Naive thymus-derived CD8-positive, alpha-beta T cell (primary cell): ENCODE data around the gene ARHGAP4. TPM values are rescaled to one million over a fixed set of nuclear protein-coding genes. Genes with fewer than 3 reads are reported as not detected.

Experiments used
- ATAC-seq, 2 donors: fragments of 150-1000 bp; cut with Tn5 transposase in 1 of 2; sonication (Bioruptor Pico), chemical (Tn5 transposase) in 1 of 2; 1 replicate in 1 of 2; 2 replicates in 1 of 2; pipeline ENCODE4 v1.10.0; 2021; ENCODE audit warnings: mild to moderate bottlenecking in 2 of 2, moderate library complexity in 2 of 2
- POLR2A ChIA-PET: fragments of 350-600 bp; sonication (Branson Sonifier 250); formaldehyde crosslinking; loops from one replicate; lab custom pipeline; 2021; ENCODE audit warnings: antibody characterized with exemption; lab: Charles Lee
- DNase-seq, 10 donors: peaks; one replicate each; pipeline versions ENCODE4 v3.0.0 to v3.0.0-alpha.2; 2020 to 2022
- H3K27ac Mint-ChIP-seq, 10 donors: one replicate each; pipeline ENCODE4 v1.8.0; 2020 to 2022; ENCODE audit warnings: mild to moderate bottlenecking in 10 of 10, mixed read lengths in 10 of 10, moderate library complexity in 4 of 10, inconsistent platforms in 1 of 10
- H3K27me3 Mint-ChIP-seq, 5 donors: one replicate each; pipeline ENCODE4 v1.8.0; 2021 to 2022; ENCODE audit warnings: mixed read lengths in 5 of 5
- H3K36me3 Mint-ChIP-seq, 3 donors: one replicate each; pipeline ENCODE4 v1.8.0; 2020 to 2022; ENCODE audit warnings: mixed read lengths in 3 of 3, mild to moderate bottlenecking in 2 of 3, inconsistent platforms in 1 of 3
- H3K4me1 Mint-ChIP-seq, 4 donors: one replicate each; pipeline ENCODE4 v1.8.0; 2021 to 2022; ENCODE audit warnings: mixed read lengths in 4 of 4
- H3K4me3 Mint-ChIP-seq, 10 donors: one replicate each; pipeline ENCODE4 v1.8.0; 2020 to 2022; ENCODE audit warnings: mild to moderate bottlenecking in 10 of 10, mixed read lengths in 10 of 10, moderate library complexity in 6 of 10, inconsistent platforms in 1 of 10
- H3K9me3 Mint-ChIP-seq, 9 donors: one replicate each; pipeline ENCODE4 v1.8.0; 2020 to 2022; ENCODE audit warnings: mixed read lengths in 9 of 9, mild to moderate bottlenecking in 3 of 9, inconsistent platforms in 1 of 9, moderate library complexity in 1 of 9
- polyA plus RNA-seq, 3 donors: library from polyadenylated mRNA; unstranded; fragments of 300-500 nt; fragmentation: Illumina TruSeq; gene quantifications; one replicate each; pipeline ENCODE4 v1.2.3, GENCODE V29; 2021
- total RNA-seq, 8 experiments: library from RNA in 2 of 8; stranded (reverse) in 2 of 8; gene quantifications; one replicate each; pipeline ENCODE4 v1.2.3 and lab custom pipeline; 2021 to 2026

ARHGAP4 gene
- total and polyA plus RNA-seq, 5 experiments from 2014 or later, result 58.9 to 353 (median 112) TPM

DNA sequence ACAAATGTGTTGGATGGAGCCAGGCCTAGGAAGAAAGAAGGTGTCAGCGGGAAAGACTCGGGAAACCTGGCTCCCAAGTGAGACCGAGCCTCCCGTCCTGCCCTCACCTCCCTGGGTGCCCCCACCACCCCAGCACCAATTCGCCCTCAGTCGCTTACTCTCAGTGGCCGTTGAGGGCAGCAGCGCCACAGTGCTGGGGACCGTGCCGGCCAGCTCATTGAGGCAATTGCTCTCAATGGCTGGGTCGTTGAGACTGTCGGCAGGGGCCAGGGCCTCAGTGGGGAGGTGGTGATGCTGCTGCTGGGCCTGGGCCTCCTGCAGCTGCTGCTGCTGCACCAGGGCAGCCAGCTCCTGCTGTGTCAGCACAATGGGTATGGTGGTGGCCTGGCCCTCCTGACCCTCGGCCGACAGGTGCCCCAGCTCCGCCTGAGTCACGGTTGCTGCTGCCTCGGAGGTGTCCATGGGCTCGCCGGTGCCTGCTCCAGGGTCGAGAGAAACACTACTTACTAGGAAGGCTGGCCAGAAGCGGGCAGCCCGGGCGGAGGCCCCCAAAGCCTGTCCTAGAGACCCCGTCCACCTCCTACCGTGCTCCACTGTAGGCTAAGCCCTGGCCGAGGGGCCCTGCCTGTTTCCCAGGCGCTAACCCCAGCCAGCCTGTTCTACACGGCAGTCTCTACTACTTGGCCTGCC lies 25.8 kb upstream of the ARHGAP4 start:
- POLR2A ChIA-PET, result interaction anchor here (1.0 to 16.5 kb wide), 2 partner anchors 23 to 183 kb away, joined by 3 to 388 read pairs; partner anchors contain the start of genes ARHGAP4 and NAA10
- Mint-ChIP-seq H3K27me3 (no peaks in the 10 kb centered on the region), H3K4me3 (no peak overlapping the region), H3K36me3 (peaks cover 0 to 51% (median 2%) of the 10 kb centered on the region in 3 donors), H3K27ac (no peak overlapping the region), H3K9me3 (no peaks in the 10 kb centered on the region), H3K4me1 (peaks cover 3 to 22% (median 20%) of the 10 kb centered on the region in 4 donors)
- no peak for ATAC-seq
- no peak for DNase-seq

DNA sequence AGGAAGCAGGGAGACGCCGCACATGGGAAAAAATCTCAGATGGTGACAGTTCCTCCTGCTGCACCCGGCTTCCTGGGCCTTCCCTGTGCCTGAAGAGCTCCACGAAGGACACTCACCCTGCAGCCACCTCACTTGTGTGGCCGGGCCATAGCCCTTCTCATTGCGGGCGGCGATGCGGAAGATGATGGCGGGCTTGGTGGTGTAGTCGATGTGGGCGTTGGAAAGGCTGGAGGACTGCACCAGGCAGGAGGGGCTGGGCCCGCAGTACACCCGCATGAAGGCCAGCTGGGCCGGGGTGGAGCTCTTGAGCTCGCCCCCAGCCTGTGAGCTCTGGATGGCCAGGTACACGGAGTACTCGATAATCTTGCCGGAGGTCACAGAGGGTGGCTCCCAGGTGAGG lies 24.1 kb upstream of the ARHGAP4 start:
- peak overlapping the region in 1 of 10 donors; percentile 33 for H3K4me3 Mint-ChIP-seq
- POLR2A ChIA-PET, result interaction anchor here (0.6 to 16.5 kb wide), 5 partner anchors 10 to 113 kb away, joined by 3 to 388 read pairs (median 3); partner anchors contain the start of genes ARHGAP4 and NAA10
- DNase-seq, result no peak
- H3K36me3 Mint-ChIP-seq, result peaks cover 0 to 39% (median 2%) of the 10 kb centered on the region in 3 donors
- no peak overlapping the region for H3K27ac Mint-ChIP-seq
- H3K4me1 Mint-ChIP-seq, result peaks cover 3 to 33% (median 20%) of the 10 kb centered on the region in 4 donors
- no peak for ATAC-seq
- no peaks in the 10 kb centered on the region for H3K27me3 Mint-ChIP-seq
- H3K9me3 Mint-ChIP-seq, result no peaks in the 10 kb centered on the region

DNA sequence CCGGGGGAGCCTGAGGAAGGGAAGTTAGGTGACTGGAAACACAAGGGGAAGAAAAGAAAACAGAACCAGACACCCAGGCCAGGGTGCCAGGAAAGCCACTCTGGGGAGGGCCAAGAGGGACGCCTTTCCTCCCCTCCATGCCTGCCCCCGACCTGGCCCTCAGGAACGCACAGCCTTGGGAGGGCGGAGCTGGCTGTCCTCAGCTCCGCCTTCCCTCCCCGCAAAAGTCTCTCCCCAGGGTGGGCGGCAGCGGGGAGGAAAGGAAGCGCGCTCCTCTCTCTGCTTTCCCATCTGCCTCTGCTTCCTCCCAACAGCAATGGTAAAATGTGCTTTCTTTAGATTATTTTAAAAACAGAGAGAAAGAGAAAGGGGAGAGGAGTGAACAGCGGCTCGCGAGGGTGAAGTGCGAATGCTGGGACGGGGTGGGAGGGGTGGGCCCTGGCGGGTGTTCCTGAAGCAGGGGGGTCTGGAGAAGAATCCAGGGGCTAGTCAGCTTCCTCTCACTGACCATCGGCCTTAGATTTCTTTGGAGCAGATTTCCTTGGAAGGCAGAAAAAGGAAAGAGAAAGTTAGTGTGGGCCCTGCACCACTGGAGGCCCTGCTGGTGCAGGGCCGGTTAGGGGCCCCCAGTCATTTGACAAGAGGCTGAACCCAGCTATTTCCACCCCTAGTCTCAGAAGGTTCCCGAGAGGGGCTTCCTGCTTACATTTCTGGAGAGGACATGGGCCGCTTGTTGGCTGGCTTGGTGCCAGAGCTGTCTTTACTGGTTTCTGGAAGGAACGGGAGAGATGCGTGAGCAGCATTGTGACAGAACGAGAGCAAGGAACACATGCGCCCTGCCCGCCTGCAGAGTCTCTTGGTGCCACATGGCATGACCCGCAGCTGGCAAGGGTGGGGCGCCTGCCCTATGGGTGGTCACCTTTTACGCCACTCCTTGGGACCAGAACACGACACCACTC lies 23.1 kb upstream of the ARHGAP4 start:
- no peaks in the 10 kb centered on the region for H3K27me3 Mint-ChIP-seq
- peak overlapping the region; percentile 8 to 85 (median 76) for H3K27ac Mint-ChIP-seq
- peak overlapping the region in 5 of 10 donors; percentile 9 to 65 (median 45) for H3K4me3 Mint-ChIP-seq
- ATAC-seq, result peak in 1 of 2 donors; percentile 21
- no peaks in the 10 kb centered on the region for H3K9me3 Mint-ChIP-seq
- DNase-seq, result no peak
- peaks cover 0 to 35% (median 2%) of the 10 kb centered on the region in 3 donors for H3K36me3 Mint-ChIP-seq
- peaks cover 3 to 33% (median 24%) of the 10 kb centered on the region in 4 donors for H3K4me1 Mint-ChIP-seq
- POLR2A ChIA-PET, result interaction anchor here (0.6 to 16.5 kb wide), 8 partner anchors 9 to 194 kb away, joined by 3 to 388 read pairs (median 4); partner anchors contain the start of genes ARHGAP4, IRAK1 and NAA10

DNA sequence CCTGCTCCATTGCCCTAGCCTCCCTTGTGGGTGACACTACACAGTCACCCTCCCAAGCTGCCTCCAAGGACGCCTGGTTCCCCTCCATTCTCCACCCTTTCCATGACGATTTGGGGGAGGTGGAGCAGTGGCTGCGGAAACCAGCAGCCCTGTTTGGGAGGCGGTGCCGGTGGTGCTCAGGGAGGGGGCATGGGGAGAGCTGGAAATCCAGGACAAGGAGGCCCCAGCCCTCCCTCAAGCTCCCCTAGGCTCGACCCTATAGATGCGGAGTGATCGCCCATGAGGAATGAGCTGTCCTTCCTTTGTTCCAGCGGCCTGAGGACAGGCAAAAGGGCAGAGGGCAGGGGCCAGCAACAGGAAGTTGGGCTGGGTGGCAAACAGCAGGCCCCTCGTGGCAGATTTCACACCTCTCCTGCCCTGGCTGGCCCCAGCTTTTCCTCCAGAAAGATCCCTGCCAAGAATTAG lies 22.0 kb upstream of the ARHGAP4 start:
- peaks cover 3 to 38% (median 25%) of the 10 kb centered on the region in 4 donors for H3K4me1 Mint-ChIP-seq
- peaks cover 0 to 28% (median 2%) of the 10 kb centered on the region in 3 donors for H3K36me3 Mint-ChIP-seq
- POLR2A ChIA-PET, result interaction anchor here (0.9 to 16.5 kb wide), 5 partner anchors 19 to 193 kb away, joined by 3 to 388 read pairs (median 4); partner anchors contain the start of genes ARHGAP4, IRAK1 and NAA10
- ATAC-seq, result no peak
- DNase-seq, result no peak
- H3K9me3 Mint-ChIP-seq, result no peaks in the 10 kb centered on the region
- H3K27me3 Mint-ChIP-seq, result no peaks in the 10 kb centered on the region
- H3K27ac Mint-ChIP-seq, result peak overlapping the region in 9 of 10 donors; percentile 27 to 88 (median 60)
- H3K4me3 Mint-ChIP-seq, result peak overlapping the region in 5 of 10 donors; percentile 9 to 64 (median 34)

DNA sequence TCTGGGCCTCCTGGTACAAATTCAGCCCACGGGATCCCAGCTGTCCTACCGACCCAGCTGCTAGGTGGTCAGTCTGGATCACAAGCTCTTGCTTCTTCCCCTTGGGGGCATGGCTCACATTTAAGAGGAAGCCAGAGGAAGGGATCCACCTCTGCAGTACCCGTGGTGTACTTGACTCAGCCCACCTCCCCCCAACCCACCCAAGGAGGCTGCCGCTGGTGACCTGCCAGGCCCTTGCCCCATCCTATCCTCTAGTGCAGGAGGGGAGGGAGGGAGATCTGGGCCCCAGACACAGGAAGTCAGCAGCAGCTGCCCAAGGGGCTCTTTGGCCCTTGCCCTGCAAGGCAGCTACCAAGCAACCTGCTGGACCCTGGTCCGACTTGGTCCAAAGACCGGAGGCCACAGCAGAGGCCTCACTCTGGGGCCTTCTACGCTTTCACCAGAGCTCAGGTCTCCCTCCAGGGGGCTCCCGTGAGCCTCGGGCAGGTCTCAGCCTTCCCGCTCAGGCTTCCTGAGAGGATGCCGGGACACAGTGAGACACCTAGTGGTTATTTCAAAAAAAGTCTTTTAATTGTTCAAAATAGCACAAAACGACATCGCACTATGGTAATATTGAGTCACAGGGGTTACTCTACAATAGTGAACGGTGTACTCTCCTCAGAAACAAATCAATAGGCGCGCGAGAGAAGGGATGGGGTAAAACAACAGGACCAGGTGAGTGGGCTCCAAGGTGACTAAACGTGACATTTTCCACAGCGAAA lies 21.1 kb upstream of the ARHGAP4 start:
- peak; percentile 77 to 78 for ATAC-seq
- peaks cover 3 to 41% (median 25%) of the 10 kb centered on the region in 4 donors for H3K4me1 Mint-ChIP-seq

DNA sequence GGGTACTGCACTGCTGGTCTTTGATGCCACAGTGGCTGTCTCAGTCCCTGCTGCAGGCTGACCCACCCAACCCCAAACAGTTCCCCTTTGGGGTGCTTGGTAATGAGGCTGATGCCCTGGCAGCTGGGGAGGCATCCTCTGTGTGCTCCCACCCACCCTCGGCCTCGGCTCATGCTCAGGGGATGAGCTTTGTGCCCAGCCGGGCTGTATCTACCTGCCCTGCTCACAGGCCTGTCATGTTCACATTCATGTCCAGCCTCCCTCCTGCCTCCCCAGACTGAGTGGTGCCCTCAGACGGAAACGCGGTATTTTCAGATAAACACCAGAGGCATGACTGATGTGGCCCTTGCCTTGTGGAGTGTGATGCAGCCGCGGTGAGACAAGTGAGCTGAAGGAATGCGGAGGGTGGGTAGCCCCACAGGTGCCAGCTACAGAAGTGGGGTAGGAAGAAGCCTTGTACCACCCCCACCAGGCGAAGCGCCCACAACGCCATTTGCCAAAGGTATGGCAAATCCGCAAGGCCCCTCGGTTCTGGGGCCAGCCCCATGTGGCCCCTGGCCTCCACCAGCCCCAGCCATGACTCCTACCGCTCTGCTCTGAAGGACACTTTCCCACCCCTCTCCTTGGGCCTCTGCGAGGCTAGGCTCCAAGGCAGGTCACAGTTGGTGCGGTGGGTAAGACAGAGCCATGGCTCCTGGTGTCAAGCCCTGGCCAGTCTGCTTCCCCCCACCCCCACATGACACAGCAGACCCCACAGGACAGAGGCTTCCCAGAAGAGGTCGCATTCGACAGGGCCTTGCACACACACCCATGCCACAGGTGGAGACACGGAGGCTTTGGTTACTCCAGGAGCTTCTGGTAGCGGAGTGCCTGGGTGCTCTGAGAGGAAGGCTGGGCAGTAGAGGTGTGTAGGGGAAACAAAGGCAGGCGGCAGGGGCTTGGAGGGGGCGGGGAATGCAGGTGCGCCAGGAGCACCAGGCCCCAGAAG lies 20.2 kb upstream of the ARHGAP4 start:
- no peaks in the 10 kb centered on the region for H3K9me3 Mint-ChIP-seq
- H3K27ac Mint-ChIP-seq, result peak overlapping the region in 7 of 10 donors; percentile 10 to 96 (median 56)
- H3K27me3 Mint-ChIP-seq, result no peaks in the 10 kb centered on the region
- no peak for ATAC-seq
- H3K4me1 Mint-ChIP-seq, result peaks cover 4 to 46% (median 28%) of the 10 kb centered on the region in 4 donors
- peaks cover 0 to 23% (median under 1%) of the 10 kb centered on the region in 3 donors for H3K36me3 Mint-ChIP-seq
- POLR2A ChIA-PET, result interaction anchor here (0.6 to 16.5 kb wide), 6 partner anchors 17 to 149 kb away, joined by 3 to 388 read pairs (median 4); partner anchors contain the start of genes ARHGAP4 and NAA10
- H3K4me3 Mint-ChIP-seq, result peak overlapping the region in 6 of 10 donors; percentile 7 to 87 (median 34)
- DNase-seq, result no peak

More for the DNA sequence above, 21.1 kb upstream of the ARHGAP4 start:
- Mint-ChIP-seq H3K27me3 (no peaks in the 10 kb centered on the region), H3K9me3 (no peaks in the 10 kb centered on the region), H3K27ac (peak overlapping the region; percentile 61 to 97 (median 89)), H3K4me3 (peak overlapping the region in 9 of 10 donors; percentile 18 to 82 (median 64)), H3K36me3 (peaks cover 0 to 26% (median 2%) of the 10 kb centered on the region in 3 donors)
- peak; percentile 64 to 87 (median 72) for DNase-seq
- POLR2A ChIA-PET, result interaction anchor here (0.6 to 16.5 kb wide), 8 partner anchors 18 to 181 kb away, joined by 3 to 388 read pairs (median 4); partner anchors contain the start of genes ARHGAP4 and NAA10

DNA sequence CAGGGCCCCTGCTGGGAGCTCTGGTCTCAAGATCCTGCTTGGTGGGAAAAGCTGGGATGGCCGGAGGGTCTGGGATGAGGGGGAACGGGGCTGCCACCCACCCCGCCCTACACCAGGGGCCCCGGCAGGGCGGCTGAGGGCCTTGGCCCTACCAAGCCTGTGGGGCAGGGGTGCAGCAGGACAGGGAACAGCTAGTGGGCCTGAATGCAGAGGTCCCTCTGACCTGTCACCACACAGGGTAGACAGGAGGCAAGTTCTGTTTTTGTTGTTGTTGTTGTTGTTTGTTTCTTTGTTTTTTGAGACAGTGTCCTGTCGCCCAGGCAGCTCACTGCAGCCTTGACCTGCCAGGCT lies 18.7 kb upstream of the ARHGAP4 start:
- Mint-ChIP-seq H3K36me3 (peaks cover 0 to 9% (median 0%) of the 10 kb centered on the region in 3 donors), H3K27me3 (no peaks in the 10 kb centered on the region), H3K4me1 (peaks cover 6 to 49% (median 36%) of the 10 kb centered on the region in 4 donors), H3K9me3 (no peaks in the 10 kb centered on the region), H3K4me3 (peak overlapping the region in 7 of 10 donors; percentile 22 to 89 (median 78)), H3K27ac (peak overlapping the region in 5 of 10 donors; percentile 40 to 91 (median 83))
- POLR2A ChIA-PET, result interaction anchor here (0.6 to 16.5 kb wide), 6 partner anchors 16 to 533 kb away, joined by 3 to 388 read pairs (median 4); partner anchors contain the start of genes ARHGAP4 and NAA10
- peak in 1 of 2 donors; percentile 21 for ATAC-seq
- DNase-seq, result no peak

DNA sequence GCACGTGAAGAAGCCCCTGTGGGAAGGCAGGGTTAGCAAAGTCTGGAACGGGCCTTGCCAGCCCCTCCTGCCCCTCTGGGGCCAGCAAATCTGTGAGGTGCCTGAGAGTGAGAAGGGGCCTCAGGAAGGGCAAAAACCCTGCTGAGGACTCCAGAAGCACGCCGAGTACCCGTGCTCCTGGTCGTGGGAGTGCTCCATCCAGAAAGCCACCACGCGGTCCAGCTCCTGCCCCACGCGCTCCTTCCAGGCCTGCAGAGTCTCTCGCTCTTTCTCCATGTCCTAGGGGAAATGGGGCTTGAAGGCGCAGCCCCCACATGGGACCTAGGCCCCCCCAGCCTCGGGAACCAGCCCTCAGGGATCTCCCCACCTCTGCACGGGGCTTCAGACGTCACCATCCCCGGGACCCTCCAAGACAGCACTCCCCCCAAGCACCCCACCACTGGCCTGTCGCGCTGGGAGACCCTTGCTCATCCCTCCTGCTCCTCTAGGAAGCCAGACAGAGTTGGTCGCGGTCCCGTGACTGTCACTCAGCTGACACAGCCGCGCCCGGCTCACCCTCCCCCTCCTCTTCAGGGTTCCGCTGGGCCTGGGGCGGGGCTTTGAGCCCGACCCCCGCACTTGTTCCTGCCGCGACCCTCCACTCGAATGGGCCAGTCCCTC lies 18.2 kb upstream of the ARHGAP4 start, which contains the start of gene RENBP:
TSS of gene RENBP (minus strand) at position 504 of the 660 bp plus-strand sequence. CDS start at position 471, 33 bp downstream.
- peak within 1 kb of the TSS; percentile 78 to 89 (median 84) for H3K4me3 Mint-ChIP-seq
- peaks cover 0 to 7% (median 0%) of the 10 kb centered on the region in 3 donors for H3K36me3 Mint-ChIP-seq
- H3K9me3 Mint-ChIP-seq, result no peaks in the 10 kb centered on the region
- peak; percentile 42 to 50 for ATAC-seq
- peak within 1 kb of the TSS; percentile 68 to 91 (median 84) for H3K27ac Mint-ChIP-seq
- POLR2A ChIA-PET, result interaction anchor here (0.6 to 16.5 kb wide), 6 partner anchors 15 to 533 kb away, joined by 3 to 388 read pairs (median 4); partner anchors contain the start of genes ARHGAP4 and NAA10
- H3K27me3 Mint-ChIP-seq, result no peaks in the 10 kb centered on the region
- H3K4me1 Mint-ChIP-seq, result peaks cover 6 to 44% (median 34%) of the 10 kb centered on the region in 4 donors
- DNase-seq, result peak in 3 of 10 donors; percentile 27 to 40 (median 36)

DNA sequence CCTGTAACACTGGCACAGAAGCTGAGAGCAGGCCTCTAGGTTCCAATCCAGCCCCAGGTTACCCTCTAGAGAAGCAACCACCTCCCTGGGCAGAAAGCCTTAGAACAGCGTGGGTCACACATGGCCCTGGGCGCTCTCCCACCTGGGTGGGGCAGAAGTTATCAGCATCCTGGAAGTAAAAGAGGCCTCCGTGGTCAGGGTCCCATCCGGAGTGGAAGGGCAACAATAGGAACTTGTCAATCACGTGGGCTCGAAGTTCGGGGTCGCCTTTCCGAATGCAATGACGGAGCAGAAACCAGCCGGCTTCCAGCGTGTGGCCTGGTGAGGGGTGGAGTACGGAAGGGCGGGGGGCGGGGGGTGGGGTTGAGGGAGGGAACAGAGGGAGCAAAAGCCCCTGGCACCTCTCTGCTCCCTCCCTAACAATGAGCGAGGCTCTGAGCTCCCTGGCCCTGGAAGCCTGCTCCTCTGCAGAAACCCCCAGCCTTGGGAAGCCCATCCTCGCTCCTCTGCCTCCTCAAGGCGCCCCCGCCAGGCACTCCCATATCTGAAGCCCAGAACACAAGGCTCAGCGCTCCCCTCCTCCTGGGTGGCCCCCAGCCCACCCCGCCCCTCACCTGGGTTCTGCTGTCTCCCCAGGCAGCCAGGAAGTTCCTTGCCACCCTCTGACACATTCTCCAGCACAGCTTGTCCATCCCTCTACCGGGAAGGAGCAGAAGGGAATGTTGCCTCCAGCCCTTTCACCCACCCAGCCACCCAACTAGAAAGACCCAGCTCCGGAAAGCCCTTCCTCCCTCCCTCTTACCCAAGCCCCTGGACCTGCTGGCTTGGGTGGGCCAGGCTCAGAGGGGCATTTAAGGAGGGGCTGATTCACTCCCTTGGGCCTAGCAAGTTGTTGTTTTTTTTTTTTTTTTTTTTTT lies 15.5 kb upstream of the ARHGAP4 start:
- Mint-ChIP-seq H3K9me3 (peaks cover 0 to under 1% (median 0%) of the 10 kb centered on the region in 9 donors), H3K27me3 (no peaks in the 10 kb centered on the region), H3K27ac (peak overlapping the region in 7 of 10 donors; percentile 54 to 90 (median 75)), H3K4me3 (peak overlapping the region; percentile 61 to 79 (median 69)), H3K4me1 (peaks cover 6 to 38% (median 26%) of the 10 kb centered on the region in 4 donors), H3K36me3 (no peaks in the 10 kb centered on the region)
- POLR2A ChIA-PET, result interaction anchor here (0.7 to 16.5 kb wide), 2 partner anchors 13 to 31 kb away, joined by 5 to 388 read pairs; partner anchors contain the start of genes ARHGAP4 and NAA10
- DNase-seq (no peak), ATAC-seq (peak; percentile 21 to 25)
